Measurements from ENCODE around the gene RGS1.

DNA sequence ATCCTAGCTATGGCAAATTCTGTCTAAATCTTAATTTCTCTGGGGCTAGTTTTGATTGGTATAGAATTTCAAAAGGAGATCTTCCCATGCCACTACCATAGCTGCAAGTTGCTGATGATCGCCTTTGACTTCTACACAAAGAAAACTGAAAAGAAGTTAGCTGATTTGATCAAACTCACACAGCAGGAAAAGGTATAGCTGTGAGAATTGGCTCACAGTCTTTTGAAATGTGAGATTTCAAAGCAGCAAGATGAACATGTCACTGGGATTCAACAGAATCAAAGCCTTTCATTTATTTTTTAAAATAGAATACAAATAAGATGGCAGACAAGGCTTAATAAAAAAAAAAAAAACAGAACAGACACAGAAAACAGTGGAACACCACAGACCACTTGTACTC is 7.5 kb upstream of the RGS1 start:
- no peak for TF ChIP-seq CTCF (IDR thresholded peaks at IDR 0.05 in 2 of 3, conservative IDR thresholded peaks at IDR 0.05 in 1 of 3; ENCODE audit: borderline replicate concordance in 1 of 3, insufficient read depth in 1 of 3, low read depth in 2 of 3, low read length in 2 of 3)
- no peak for TF ChIP-seq MAX (IDR thresholded peaks at IDR 0.05)
- no peak for TF ChIP-seq EZH2 (IDR thresholded peaks at IDR 0.05)
- no peak for TF ChIP-seq POLR2AphosphoS5 (IDR thresholded peaks at IDR 0.05; ENCODE audit: low read depth, low read length)
- TF ChIP-seq POLR2A (IDR thresholded peaks at IDR 0.05; ENCODE audit: borderline replicate concordance, extremely low read depth, insufficient read depth, insufficient read length): no peak
- TF ChIP-seq YY1 (IDR thresholded peaks at IDR 0.05; ENCODE audit: extremely low read depth, insufficient replicate concordance, low read depth, low read length): no peak
- TF ChIP-seq EZH2phosphoT487 (IDR thresholded peaks at IDR 0.05; ENCODE audit: borderline replicate concordance): no peak
- no peak for TF ChIP-seq SRF (IDR thresholded peaks at IDR 0.05; ENCODE audit: low read depth)
- TF ChIP-seq ZNF274 (IDR thresholded peaks at IDR 0.05; ENCODE audit: low read depth, low read length): no peak
- TF ChIP-seq RAD21 (IDR thresholded peaks at IDR 0.05; ENCODE audit: low read depth): no peak
- no peak for TF ChIP-seq SP1 (IDR thresholded peaks at IDR 0.05; ENCODE audit: low read depth)
- TF ChIP-seq JUND (IDR thresholded peaks at IDR 0.05): no peak

All from HCT116 (cell line).